HG02840 (cell line): Measurements from ENCODE around the gene RNF175.

ENCODE experiments used
- ATAC-seq: cut with Tn5 transposase; IDR thresholded peaks from one replicate; pipeline ENCODE4 v1.9.1; 2021; ENCODE audit warnings: mild to moderate bottlenecking, moderate library complexity, moderate number of reproducible peaks; ENCODE audit not compliant: unreplicated experiment, low FRiP score

Gene RNF175

DNA sequence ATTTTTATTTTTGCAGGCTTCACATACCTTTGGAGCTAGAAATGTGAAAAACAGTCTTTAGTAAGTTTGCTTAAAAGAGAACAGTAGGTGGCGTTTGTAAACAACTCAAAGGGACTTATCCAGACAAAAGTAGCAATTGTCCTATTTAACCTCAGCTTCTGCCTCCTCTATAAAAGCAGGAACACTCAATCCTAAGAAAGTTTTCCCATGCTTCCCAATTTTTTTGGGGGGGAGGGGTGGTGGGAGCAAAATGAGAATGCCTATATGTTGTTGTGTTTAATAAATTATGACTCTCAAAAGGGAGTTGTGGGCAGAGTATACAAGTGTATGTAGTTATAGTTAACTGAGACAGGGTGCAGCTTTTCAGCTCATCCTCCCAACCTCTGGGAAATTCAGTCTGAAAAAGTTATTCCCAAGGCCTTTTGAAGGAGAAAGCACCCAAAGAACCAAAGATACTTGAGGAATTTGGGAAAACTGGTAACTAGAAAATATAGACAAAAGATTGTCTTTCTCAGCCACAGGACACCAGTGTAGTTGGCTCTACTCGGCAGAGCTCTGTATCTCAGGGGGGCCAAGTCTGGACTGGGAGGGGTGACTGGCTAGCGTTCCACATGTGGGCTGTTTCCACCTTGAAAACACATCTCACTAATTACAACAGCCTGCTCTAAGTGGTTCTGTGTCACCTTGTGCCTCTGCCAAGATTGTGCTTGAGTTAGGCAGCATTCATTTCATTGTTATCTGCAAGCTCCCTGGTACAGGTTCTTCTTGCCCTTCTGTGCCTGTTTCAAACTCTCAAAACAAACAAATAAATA, 26.3 kb upstream of the RNF175 start:
- ATAC-seq, result no peak

DNA sequence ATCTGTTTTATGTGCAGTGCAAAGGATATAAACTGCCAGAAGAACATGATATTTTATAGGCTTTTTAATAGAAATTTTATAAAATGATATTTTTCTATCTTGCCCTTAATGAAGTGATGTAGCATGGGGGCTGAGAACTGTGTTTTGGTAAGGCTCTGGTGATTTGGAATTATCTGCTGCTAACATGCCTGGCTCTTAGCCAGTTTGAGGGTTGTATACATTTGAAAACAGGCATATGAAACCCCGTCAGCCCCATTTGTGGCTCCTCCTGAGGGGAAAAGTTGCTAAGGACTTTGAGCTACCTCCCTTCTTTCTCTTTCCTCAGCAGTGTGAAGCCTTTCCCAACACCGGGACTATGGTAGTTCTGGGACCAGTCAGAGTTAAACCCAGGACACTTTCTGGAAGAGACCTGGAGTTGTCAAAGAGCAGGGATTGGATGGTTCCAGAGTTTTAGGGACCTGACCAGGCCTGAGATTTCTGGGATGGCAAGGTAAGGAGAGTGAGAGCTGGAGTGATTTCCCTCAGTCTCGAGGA, 24.4 kb upstream of the RNF175 start:
- ATAC-seq, result no peak

DNA sequence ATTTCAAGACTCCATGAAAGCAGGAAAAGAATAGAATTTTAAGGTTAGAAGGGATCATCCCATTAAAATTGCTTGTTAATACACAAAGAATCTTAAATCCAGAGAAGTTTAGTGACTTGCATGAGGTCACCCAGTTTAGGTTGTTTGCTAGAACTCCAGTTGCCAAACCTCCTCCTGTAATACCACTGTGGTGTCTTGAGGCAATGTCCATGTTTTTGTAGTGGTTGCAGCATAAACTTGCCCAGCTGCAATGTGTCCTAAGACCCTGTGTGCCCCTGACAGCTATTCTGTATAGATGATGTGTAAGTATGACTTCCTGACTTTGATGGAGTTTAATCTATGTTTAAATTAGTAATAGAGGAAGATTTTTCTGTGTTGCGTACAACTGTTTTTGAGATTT, 22.8 kb upstream of the RNF175 start:
- ATAC-seq, result no peak

DNA sequence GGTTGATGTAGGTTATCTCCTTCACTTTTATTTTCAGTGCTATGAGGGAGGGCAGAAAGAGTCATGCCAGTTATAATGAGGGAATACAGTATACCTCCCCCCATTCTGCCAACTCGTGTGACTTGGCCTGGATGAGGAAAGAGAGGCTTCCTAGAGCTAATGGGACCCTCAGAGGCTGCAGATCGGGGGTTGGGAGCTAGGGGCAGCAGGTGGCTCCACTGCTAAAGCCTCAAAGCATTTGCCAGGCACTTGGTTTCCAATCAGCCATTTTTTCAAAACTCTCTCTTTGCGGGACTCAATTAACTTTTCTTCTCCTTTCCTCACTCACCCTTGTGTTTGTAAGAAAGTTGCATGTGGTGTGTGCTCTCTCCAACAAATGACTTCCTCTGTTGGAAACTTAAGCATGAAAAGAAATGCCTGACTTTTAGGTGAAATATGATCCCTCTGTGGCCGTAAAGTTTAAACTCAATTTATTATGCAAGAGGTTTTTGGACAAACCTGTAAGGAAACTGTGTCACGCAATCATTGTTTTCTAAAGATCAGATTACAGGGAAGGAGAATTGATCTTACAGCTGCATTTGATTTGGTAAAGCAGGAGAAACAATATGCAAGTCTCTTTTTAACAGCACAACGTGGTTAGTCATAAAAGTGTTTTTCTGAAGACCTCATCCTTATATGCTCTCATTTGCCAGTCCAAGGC, 22.0 kb upstream of the RNF175 start:
- ATAC-seq, result no peak

DNA sequence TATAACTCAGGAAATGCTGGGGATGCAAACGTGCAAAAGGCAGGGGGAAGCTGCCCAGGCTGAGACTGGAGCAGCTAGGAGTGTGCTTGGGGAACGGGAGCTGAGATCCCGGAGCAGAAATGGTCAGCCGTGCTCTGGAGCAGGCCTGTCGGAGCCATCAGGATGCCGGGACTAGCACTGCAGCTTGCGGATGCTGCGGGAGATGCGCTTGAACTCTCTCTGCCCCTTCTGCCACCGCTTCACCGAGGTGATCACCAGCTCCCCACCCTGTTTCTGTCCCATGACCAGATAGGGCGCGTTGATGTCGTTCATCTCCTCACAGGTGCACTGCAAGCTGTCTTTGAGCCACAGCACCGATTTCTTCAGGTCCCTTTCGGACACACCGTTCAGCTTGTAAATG, 21.5 kb upstream of the RNF175 start:
- no peak for ATAC-seq

DNA sequence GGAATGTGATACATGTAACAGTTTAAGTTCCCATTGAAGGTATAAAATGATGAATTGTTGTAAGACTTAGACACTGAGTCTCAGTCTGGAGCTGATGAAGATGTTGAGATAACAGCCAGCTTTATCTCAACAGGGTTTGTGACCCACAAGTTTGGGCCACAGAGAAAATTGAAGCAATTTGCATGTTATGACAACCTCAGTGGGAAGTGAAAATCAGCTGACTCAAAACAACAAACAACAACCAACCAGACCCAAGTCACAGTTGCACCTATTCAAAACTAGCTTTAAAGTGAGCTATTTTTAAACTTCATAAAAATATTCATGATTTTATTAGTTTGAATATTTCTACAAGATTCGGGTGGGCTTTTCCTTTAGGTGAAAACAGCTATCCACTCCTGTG, 21.1 kb upstream of the RNF175 start:
- ATAC-seq, result no peak

DNA sequence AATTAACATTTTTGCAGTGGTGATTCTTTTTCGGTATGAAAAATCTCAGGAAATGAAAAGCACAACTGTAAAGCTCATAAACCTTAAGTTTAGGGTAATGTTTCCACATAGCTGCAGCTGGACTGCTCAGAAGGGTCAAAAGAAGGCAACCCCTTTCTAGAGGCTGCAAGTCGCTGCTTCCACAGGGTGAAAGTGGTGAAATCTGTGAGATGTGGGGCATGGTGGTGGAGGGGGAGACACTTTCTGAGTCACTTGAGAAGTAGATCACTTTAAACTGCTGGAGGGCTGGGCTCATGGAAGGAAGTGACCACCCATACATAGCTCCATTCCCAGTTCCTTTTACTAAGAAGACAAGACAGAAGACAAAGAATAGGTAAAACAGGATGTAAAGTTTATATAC, 20.4 kb upstream of the RNF175 start:
- ATAC-seq, result no peak

DNA sequence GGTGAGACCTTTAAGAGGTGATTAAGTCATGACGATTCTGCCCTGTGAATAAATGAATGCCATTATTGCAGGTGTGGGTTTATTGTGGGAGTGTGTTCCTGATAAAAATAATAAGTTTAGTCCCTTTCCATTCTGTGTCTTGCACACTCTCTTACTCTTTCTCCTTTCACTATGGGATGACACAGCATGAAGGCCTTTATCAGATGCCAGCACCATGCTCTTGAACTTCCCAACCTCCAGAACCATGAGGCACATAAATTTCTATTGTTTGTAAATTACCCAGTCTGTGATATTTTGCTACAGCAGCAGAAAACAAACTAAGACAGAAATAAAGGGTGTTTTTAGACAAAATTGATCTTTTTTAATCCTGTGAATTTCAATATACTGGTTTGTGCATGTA, 18.6 kb upstream of the RNF175 start:
- ATAC-seq, result no peak

DNA sequence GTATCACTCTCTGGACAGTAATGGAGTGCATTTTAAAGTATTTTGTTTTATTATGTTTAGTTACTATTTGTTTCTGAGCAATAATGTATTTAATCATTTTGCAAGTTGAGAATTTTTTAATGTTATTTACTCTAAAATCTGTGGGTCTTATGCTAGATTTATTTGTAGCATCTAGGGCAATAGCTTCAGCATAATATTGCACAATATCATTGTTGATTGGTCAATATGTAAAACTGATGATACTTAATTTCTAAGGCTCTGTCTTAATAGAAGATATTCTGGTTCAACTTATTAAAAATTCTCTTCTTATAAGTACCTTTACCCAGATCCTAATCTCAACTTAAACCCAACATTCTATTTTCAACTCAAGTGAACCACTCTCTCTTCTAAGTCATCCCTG, 17.6 kb upstream of the RNF175 start:
- no peak for ATAC-seq

DNA sequence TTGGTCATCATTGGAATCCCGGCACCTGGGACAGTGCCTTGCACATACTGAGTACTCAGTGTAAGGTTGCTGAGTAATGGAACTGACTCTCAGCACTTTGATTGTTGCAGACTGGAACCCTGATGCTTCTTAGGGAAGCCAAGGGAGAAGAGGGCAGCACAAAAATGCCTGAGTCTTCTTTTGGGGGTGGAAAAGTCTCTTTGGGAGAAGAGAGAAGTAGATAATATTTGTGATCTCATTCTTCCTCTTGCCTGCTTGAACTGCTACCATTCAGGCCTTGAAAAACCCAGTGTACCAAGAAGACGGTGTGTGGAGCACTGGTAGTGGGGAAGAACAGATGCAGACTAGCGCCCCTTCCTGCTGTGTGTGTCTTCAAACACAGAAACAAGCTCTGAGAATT, 16.8 kb upstream of the RNF175 start:
- no peak for ATAC-seq

DNA sequence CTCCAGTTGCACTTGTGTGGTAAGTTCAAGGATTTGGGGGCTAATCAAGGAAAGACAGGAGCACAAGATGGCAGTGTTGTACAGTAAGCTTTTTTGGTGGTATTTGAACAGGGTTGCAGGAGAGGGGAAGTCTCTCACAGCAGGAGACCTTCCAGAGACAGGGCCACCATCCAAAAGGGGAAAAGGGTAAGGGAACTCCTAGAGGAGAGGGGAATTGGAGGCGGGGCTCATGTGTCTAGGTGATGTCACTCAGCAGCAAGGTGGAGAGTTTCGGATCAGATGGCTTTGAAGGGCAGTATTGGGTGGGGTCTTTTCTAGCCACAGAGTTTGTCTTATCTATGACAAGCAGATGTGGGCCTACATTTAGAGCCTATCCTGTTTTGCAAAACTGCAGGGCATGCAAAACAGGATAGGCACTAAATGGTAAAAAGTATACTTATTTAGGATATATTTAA, 13.4 kb upstream of the RNF175 start:
- ATAC-seq, result no peak

DNA sequence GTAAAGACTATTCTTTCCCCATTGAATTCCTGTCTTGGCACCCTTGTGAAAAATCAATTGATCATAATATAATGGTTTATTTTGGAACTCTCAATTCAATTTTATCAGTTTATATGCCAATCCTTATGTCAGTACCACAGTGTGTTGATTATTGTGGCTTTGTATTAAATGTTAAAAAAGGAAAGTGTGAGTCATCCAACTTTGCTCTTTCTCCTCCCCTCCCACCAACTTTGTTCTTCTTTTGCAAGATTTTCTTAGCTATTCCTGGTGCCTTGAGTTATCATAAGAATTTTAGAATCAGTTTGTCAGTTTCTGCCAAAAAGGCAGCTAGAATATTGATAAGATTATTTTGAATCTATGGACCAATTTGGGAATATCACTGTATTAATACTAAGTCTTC, 11.2 kb upstream of the RNF175 start:
- ATAC-seq, result no peak

DNA sequence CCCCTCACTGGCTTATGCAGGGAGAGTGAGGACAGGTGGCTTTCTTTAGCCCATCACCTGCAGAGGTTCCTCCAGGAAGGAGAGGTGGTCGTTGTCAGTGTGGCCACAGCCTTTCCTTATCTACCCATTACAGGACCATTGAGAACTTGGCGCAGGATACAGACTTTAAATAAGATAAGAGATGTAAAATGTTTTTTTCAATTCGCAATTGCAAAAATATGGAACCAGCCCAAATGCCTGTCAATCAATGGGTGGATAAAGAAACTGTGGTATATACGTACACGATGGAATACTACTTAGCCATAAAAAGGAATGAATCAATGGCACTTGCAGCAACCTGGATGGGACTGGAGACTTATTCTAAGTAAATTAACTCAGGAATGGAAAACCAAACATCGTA, 6.9 kb upstream of the RNF175 start:
- ATAC-seq, result no peak

DNA sequence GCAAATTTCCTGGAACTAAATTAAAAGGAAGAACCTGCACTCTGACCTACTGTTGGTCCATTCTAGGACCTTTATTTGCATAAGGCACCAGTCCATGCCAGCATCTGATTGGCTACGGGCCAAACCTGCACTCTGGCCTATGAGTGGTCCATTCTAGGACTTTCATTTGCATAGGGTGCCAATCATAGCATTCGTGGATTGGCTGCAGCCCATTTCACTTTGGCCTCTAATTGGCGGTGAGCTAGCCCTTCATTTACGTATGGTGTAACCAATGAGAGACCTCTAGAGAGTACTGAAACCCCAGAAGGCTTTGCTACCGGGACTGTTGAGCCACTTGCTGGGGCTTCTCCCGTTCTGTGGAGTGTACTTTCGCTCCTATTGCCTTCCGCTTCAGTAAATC, 6.1 kb upstream of the RNF175 start:
- ATAC-seq, result no peak

DNA sequence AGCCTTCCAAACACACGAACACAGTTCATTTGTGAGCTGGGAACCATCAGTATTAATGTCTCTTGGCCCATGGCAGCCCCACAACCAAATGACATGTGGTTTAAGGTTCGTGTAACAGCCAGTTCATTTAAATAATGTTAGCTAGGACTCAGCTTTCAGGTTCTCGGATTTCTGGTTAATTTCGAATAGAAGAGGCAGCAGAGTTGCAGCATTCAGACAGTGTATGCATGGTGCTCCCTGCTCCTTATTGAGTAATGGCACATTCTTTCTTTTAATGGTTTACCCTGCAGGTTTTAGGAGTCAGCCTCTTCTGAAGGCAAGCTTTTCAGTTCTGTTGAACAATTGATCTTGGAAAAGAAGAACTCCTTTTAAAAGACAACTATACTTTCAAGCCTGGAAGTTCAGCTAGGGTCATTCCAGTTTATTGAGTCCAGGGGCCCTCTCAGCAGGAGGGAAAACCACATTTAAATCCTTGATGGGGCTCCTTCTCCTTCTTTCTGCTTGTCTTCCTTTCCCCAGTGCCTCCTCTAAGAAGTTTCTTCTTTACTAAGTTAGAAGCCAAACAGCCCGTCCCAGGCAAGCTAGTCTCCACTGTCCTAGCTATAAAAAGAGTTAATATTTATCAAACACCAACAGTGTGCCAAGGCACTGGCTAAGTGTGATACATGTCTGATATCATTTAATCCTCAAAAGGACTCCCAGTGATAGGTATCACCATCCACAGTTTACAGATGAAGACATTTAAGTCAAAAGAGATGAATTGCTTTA, 5.0 kb upstream of the RNF175 start:
- no peak for ATAC-seq

DNA sequence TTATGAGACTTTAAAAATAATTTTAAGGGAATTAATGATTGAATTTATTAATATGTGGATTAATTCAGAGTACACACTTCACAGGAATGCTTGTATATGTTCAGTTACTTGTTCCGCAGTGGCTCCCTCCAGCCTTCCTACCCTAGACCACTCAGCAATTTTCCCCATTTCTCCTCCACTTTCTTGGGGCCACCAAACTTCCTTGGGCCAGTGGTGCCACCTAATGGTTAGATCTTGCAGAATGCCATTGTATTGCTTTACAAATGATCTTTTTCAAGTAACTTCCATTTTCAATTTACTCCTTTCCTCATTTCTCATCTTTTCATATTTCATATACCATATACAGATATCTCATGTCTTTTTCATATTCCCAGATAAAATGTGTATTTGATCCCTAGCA, 3.6 kb upstream of the RNF175 start:
- ATAC-seq, result no peak

DNA sequence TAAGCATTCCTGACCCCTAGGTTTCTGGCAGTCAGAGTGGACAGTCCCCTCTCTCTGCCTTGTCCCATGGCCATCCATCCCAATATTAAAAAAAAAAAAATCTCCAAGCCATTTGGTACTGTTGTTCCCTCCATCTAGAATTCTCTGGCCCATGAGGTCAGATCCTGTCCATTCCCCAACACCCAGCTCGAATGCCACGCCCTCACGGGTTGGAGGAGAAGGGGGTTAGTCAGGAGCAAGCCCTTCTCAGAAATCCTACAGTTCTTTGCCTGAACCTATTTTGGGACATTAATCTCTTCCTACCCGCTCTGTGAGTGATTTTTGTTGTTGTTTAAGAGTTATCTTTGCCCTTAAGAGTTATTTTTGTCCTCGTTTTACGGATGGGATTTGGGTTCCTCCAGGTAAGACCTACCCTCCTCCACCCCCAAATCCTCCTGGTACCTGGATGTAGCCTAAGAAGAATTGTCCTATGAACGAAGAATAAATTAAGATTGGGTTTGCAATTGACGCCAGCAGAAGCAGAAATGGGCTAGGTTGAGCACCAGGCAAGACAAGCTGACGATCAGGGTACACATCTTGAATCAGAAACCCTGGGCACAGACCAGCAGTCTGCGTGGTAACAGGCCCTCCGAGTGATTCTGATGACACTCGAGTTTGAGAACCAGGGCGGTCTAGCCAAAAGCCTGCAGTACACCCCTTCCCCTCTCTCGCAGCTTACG, 977 bp downstream of the RNF175 start:
- no peak for ATAC-seq

DNA sequence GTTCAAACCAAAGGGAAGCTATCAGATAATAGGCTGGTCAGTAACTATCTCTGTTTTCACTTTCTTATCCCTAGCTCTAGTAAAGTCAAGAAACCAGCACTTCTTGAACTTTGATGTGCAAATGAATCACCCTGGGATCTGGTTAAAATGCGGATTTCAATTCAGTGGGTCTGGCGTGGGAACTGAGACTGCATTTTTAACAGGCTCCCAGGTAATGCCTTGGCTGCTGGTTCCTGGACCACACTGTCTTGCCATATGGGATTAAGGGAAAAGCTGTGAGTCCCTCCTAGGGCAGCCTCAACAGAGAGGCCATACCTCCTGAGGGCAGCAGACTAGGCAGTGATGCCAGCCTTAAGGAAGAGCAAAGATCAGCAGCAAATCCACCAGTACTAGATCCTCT, 1.7 kb downstream of the RNF175 start:
- no peak for ATAC-seq

DNA sequence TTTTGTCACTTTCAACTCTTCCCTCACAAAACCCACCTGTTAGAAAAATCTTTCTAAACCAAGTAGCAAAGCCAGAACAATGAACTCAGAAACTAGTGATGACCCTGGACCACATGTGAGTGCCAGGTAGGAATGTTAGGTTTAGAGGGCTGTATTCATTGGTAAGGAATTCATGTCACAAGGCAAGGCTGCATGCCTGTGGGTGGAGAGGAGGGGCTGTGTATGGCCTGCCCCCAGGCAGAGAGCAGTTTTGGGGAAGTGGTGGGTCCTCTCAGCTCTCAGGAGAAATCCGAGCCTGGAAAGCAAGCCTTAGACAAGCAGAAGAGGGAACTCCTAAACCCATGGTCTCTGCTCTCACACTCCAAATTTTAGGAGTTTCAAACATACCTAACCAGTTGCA, 2.4 kb downstream of the RNF175 start:
- ATAC-seq, result no peak

DNA sequence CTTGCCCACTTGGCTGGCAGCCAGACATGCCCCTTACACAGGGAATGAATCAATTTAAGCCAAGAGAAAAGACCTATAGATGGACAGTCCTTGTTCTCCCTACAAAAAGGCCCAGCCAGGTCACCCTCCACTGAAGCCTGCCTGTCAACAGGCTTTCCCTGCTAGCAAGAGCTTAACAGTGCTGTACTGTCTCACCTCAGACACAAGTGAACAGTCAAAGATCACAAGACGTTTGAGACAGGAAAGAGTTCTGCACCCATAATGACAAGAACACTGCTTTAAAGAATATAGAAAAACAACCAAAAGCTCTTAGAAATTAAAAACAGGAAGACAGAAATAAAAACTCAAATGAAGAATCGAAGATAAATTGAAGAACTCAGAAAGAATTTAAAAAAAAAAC, 4.6 kb downstream of the RNF175 start:
- ATAC-seq, result no peak
